Measurements from ENCODE around the gene DLG1.

The DLG1 gene

GRCh38 chr3:197012540-197012883 is 285.9 kb downstream of the DLG1 start:
- no peak for ATAC-seq

GRCh38 chr3:197011780-197012539 is 286.5 kb downstream of the DLG1 start:
- no peak for ATAC-seq

- no peak for ATAC-seq
Observed at GRCh38 chr3:197010556-197011351, 287.7 kb downstream of the DLG1 start.

- ATAC-seq: no peak
Observed at GRCh38 chr3:197009532-197010019, 288.8 kb downstream of the DLG1 start.

- no peak for ATAC-seq
Observed at GRCh38 chr3:197008436-197009209, 289.8 kb downstream of the DLG1 start.

- ATAC-seq: no peak
Observed at GRCh38 chr3:197007953-197008352, 290.5 kb downstream of the DLG1 start.

- ATAC-seq: no peak
Observed at GRCh38 chr3:197007296-197007940, 291.0 kb downstream of the DLG1 start.

- ATAC-seq: no peak
Observed at GRCh38 chr3:197006860-197007259, 291.6 kb downstream of the DLG1 start.

GRCh38 chr3:197006446-197006845 is 292.0 kb downstream of the DLG1 start:
- no peak for ATAC-seq

GRCh38 chr3:197003461-197004385 is 294.7 kb downstream of the DLG1 start:
- no peak for ATAC-seq

- ATAC-seq: peak; percentile 78 to 80
Observed at GRCh38 chr3:197002701-197003454, 295.5 kb downstream of the DLG1 start.

- no peak for ATAC-seq
Observed at GRCh38 chr3:197001972-197002700, 296.3 kb downstream of the DLG1 start.

- ATAC-seq: no peak
Observed at GRCh38 chr3:197001106-197001971, 297.1 kb downstream of the DLG1 start.

GRCh38 chr3:197000211-197000610 is 298.2 kb downstream of the DLG1 start:
- no peak for ATAC-seq

GRCh38 chr3:196998966-196999760 is 299.2 kb downstream of the DLG1 start:
- ATAC-seq: no peak

GRCh38 chr3:196997311-196997710 is 301.1 kb downstream of the DLG1 start:
- ATAC-seq: no peak

- no peak for ATAC-seq
Observed at GRCh38 chr3:196996454-196997265, 301.8 kb downstream of the DLG1 start.
